H9 (cell line): ENCODE results near the gene RAB6B. TPM values are rescaled to one million over a fixed set of nuclear protein-coding genes. Genes with fewer than 3 reads are reported as not detected.

ENCODE experiments used
- DNase-seq: peaks from one replicate; pipeline ENCODE4 v3.0.0-alpha.2; 2017
- H2AFZ ChIP-seq: one replicate; pipeline ENCODE4 v1.6.1; 2013; ENCODE audit warnings: mild to moderate bottlenecking, low read length, control low read depth, moderate library complexity
- H2AK5ac ChIP-seq: 2 replicates; pipeline ENCODE4 v1.6.1; 2013; ENCODE audit warnings: low read length, control low read depth, mixed read lengths; ENCODE audit not compliant: insufficient read length
- H2BK120ac ChIP-seq: one replicate; pipeline ENCODE4 v1.6.1; 2013; ENCODE audit warnings: low read depth, mild to moderate bottlenecking, low read length, control low read depth, inconsistent platforms; ENCODE audit not compliant: poor library complexity, severe bottlenecking
- H2BK12ac ChIP-seq: 2 replicates; pipeline ENCODE4 v1.6.1; 2013; ENCODE audit warnings: low read length, control low read depth, mixed read lengths, low read depth; ENCODE audit not compliant: insufficient read length
- H2BK15ac ChIP-seq: 2 replicates; pipeline ENCODE4 v1.6.1; 2013; ENCODE audit warnings: low read depth, low read length, control low read depth
- H2BK20ac ChIP-seq: one replicate; pipeline ENCODE4 v1.6.1; 2013; ENCODE audit warnings: low read depth, mild to moderate bottlenecking, low read length, control low read depth, inconsistent platforms; ENCODE audit not compliant: poor library complexity, severe bottlenecking
- H2BK5ac ChIP-seq: 2 replicates; pipeline ENCODE4 v1.6.1; 2013; ENCODE audit warnings: low read length, control low read depth, mixed read lengths; ENCODE audit not compliant: insufficient read length
- H3K14ac ChIP-seq: 2 replicates; pipeline ENCODE4 v1.6.1; 2013; ENCODE audit warnings: low read length, control low read depth; ENCODE audit not compliant: insufficient read depth
- H3K18ac ChIP-seq: 2 replicates; pipeline ENCODE4 v1.6.1; 2013; ENCODE audit warnings: low read depth, mild to moderate bottlenecking, mixed read lengths, low read length, control low read depth; ENCODE audit not compliant: insufficient read length
- H3K23ac ChIP-seq: 2 replicates; pipeline ENCODE4 v1.6.1; 2013; ENCODE audit warnings: low read length, control low read depth, mixed read lengths, low read depth; ENCODE audit not compliant: insufficient read length
- H3K23me2 ChIP-seq: 2 replicates; pipeline ENCODE4 v1.6.1; 2013; ENCODE audit warnings: low read depth, mild to moderate bottlenecking, mixed read lengths, low read length, control low read depth; ENCODE audit not compliant: insufficient read length, poor library complexity, severe bottlenecking
- H3K27ac ChIP-seq: 2 replicates; pipeline ENCODE4 v1.5.1; 2013; ENCODE audit warnings: low read length, control low read depth, mixed read lengths, low read depth; ENCODE audit not compliant: insufficient read length
- H3K27me3 ChIP-seq: 2 replicates; pipeline ENCODE4 v1.6.1; 2013; ENCODE audit warnings: low read length, control low read depth, inconsistent platforms; ENCODE audit not compliant: insufficient read depth
- H3K4ac ChIP-seq: 2 replicates; pipeline ENCODE4 v1.6.1; 2013; ENCODE audit warnings: low read depth, mild to moderate bottlenecking, control low read depth, inconsistent platforms, low read length, moderate library complexity
- H3K4me1 ChIP-seq: 2 replicates; pipeline ENCODE4 v1.6.1; 2013; ENCODE audit warnings: low read length, control low read depth, inconsistent platforms; ENCODE audit not compliant: insufficient read depth
- H3K4me2 ChIP-seq: 2 replicates; pipeline ENCODE4 v1.6.1; 2013; ENCODE audit warnings: low read length, control low read depth, mixed read lengths; ENCODE audit not compliant: insufficient read length, insufficient read depth
- H3K56ac ChIP-seq: 2 replicates; pipeline ENCODE4 v1.6.1; 2013; ENCODE audit warnings: low read depth, mild to moderate bottlenecking, mixed read lengths, low read length, control low read depth; ENCODE audit not compliant: insufficient read length
- H3K79me1 ChIP-seq: 2 replicates; pipeline ENCODE4 v1.6.1; 2013; ENCODE audit warnings: low read depth, mild to moderate bottlenecking, moderate library complexity, low read length, control low read depth, inconsistent platforms; ENCODE audit not compliant: insufficient read depth, poor library complexity, severe bottlenecking
- H3K79me2 ChIP-seq: 2 replicates; pipeline ENCODE4 v1.6.1; 2013; ENCODE audit warnings: low read length, control low read depth, inconsistent platforms; ENCODE audit not compliant: insufficient read depth
- H3K9ac ChIP-seq: 2 replicates; pipeline ENCODE4 v1.6.1; 2013; ENCODE audit warnings: low read length, control low read depth, mixed read lengths; ENCODE audit not compliant: insufficient read length; ENCODE audit errors: extremely low read depth
- H3K9me3 ChIP-seq: one replicate; pipeline ENCODE4 v1.6.1; 2013; ENCODE audit warnings: low read depth, low read length, inconsistent platforms; ENCODE audit not compliant: control insufficient read depth
- H3T11ph ChIP-seq: one replicate; pipeline ENCODE4 v1.6.1; 2013; ENCODE audit warnings: mild to moderate bottlenecking, low read length, control low read depth, inconsistent platforms
- H4K20me1 ChIP-seq: one replicate; pipeline ENCODE4 v1.6.1; 2013; ENCODE audit not compliant: control insufficient read depth, insufficient read length, insufficient read depth
- H4K5ac ChIP-seq: 2 replicates; pipeline ENCODE4 v1.6.1; 2013; ENCODE audit warnings: low read depth, mild to moderate bottlenecking, mixed read lengths, low read length, control low read depth; ENCODE audit not compliant: insufficient read length
- H4K8ac ChIP-seq: replicated peaks from 2 replicates; pipeline ENCODE4 v1.6.1; 2013; ENCODE audit warnings: low read length, control low read depth, mixed read lengths, low read depth; ENCODE audit not compliant: insufficient read length
- H4K91ac ChIP-seq: 2 replicates; pipeline ENCODE4 v1.6.1; 2013; ENCODE audit warnings: low read depth, mild to moderate bottlenecking, moderate library complexity, mixed read lengths, low read length, control low read depth; ENCODE audit not compliant: insufficient read length
- H3K27ac Mint-ChIP-seq, 3 experiments: 2 replicates in 2 of 3; 3 replicates in 1 of 3; pipeline ENCODE4 v1.8.0; 2020 to 2021; ENCODE audit warnings: mixed read lengths in 3 of 3, mild to moderate bottlenecking in 1 of 3, moderate library complexity in 1 of 3
- H3K27me3 Mint-ChIP-seq: 2 replicates; pipeline ENCODE4 v1.8.0; 2021; ENCODE audit warnings: low read depth, mild to moderate bottlenecking, moderate library complexity, mixed read lengths
- H3K36me3 Mint-ChIP-seq, 3 experiments: 2 replicates in 2 of 3; 3 replicates in 1 of 3; pipeline ENCODE4 v1.8.0; 2020 to 2021; ENCODE audit warnings: low read depth in 3 of 3, mixed read lengths in 3 of 3; ENCODE audit not compliant: insufficient read depth in 1 of 3
- H3K4me1 Mint-ChIP-seq, 2 experiments: 2 replicates each; pipeline ENCODE4 v1.8.0; 2020; ENCODE audit warnings: mixed read lengths in 2 of 2
- H3K4me3 Mint-ChIP-seq, 2 experiments: 2 replicates in 1 of 2; 3 replicates in 1 of 2; pipeline ENCODE4 v1.8.0; 2020 to 2021; ENCODE audit warnings: mild to moderate bottlenecking in 2 of 2, mixed read lengths in 2 of 2, moderate library complexity in 1 of 2
- H3K9me3 Mint-ChIP-seq, 2 experiments: 2 replicates in 1 of 2; 3 replicates in 1 of 2; pipeline ENCODE4 v1.8.0; 2020; ENCODE audit warnings: mild to moderate bottlenecking in 2 of 2, mixed read lengths in 2 of 2, moderate library complexity in 1 of 2
- CTCF ChIP-seq: fragments of 200-600 bp; sonication (generic); conservative IDR thresholded peaks from 3 replicates; pipeline ENCODE4 v1.8.0; 2021; ENCODE audit warnings: antibody characterized with exemption, mild to moderate bottlenecking
- WGBS: extraction: QIAGEN DNeasy Blood & Tissue Kit; methylation state at CpG from one replicate; pipeline ENCODE4 v1.1.7; 2013; ENCODE audit warnings: missing lambda C conversion rate, low lambda C conversion rate, mixed read lengths; ENCODE audit not compliant: insufficient read length; ENCODE audit errors: extremely low coverage; 5-methylcytosine and 5-hydroxymethylcytosine counted together
- total RNA-seq: library from RNA; stranded (reverse); gene quantifications from 2 replicates; pipeline ENCODE4 v1.2.1, GENCODE V29; 2021

Gene RAB6B
- total RNA-seq, 1 experiment from 2014 or later, result 12.3 TPM

GRCh38 chr3:133866141-133866540 lies 29.5 kb downstream of the RAB6B start:
- H3K36me3 Mint-ChIP-seq, result peaks cover 0 to 2% (median 0%) of the 10 kb centered on the region in 3 experiments; a peak in 1 of 7 replicates
- Histone ChIP-seq H2AFZ (no peak overlapping the region), H2BK15ac (no peak overlapping the region), H3K56ac (no peak overlapping the region), H3K23me2 (no peaks in the 10 kb centered on the region), H3K79me2 (no peaks in the 10 kb centered on the region), H2BK5ac (no peak overlapping the region), H3K27me3 (no peaks in the 10 kb centered on the region), H2BK120ac (no peak overlapping the region), H4K20me1 (no peaks in the 10 kb centered on the region), H4K91ac (no peak overlapping the region), H3K79me1 (no peaks in the 10 kb centered on the region), H3K4me1 (no peaks in the 10 kb centered on the region), H2AK5ac (no peak overlapping the region), H3K27ac (no peak overlapping the region), H3K4ac (no peak overlapping the region), H3K23ac (no peak overlapping the region), H4K8ac (no peak overlapping the region), H3K14ac (no peak overlapping the region), H3K4me2 (no peak overlapping the region), H3K9ac (no peak overlapping the region), H3K9me3 (no peaks in the 10 kb centered on the region), H3K18ac (no peak overlapping the region), H2BK20ac (no peak overlapping the region), H4K5ac (no peak overlapping the region), H2BK12ac (no peak overlapping the region), H3T11ph (no peak overlapping the region)
- no peak overlapping the region for H3K4me3 Mint-ChIP-seq
- peaks cover 10 to 11% of the 10 kb centered on the region in 2 experiments for H3K4me1 Mint-ChIP-seq
- no peak overlapping the region for H3K27ac Mint-ChIP-seq
- no peak for TF ChIP-seq CTCF
- DNase-seq, result no peak
- WGBS, result no CpG with 5 or more reads among the region's 3 CpGs
- no peaks in the 10 kb centered on the region for H3K9me3 Mint-ChIP-seq
- H3K27me3 Mint-ChIP-seq, result no peaks in the 10 kb centered on the region
